ENCODE results near the gene PITPNB.
A peak's percentile ranks its signal among the peaks of the same experiment; 100 is the strongest.

The PITPNB gene

DNA sequence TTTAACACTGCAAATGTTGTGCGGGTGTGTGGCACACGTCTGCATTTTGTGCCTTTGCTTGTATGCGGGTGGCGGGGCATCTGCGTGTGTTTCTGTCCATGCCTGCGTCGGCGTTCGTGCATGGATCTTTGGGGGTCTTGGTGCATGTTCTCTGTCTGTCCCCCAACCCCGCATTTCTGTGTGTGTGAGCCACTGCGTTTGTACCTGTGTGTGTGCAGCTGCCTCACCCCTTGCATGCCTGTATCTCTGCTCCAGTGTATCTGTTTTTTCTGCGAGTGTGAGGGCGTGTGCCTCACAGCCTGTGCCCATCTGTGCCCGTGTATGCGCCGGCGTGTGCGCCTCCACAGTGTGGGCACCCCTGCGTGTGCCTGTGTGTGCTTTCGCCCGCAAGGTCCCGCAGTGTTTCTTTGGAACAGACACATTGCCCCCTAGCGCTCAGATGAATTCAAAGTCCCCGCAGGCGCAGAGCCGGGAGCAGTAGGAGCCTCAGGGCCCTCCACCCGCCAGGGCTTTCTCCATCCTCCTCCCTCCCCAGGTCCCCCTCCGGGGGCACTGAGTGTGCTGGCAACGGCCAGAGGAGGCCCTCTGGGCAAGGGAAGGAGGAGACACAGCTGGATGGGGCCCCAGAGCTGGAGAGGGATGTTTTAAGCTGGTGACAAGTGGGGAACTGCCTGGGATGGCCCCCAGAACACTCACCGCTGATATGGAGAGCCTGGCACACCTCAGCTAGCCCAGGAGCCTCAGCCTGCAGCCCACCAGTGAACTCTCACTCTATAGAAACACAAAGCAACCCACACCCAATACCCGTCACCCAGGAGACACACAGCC lies 114.4 kb downstream of the PITPNB start:
- H3K9ac ChIP-seq (ENCODE audit: low read length): no peak overlapping the region
- no peaks in the 10 kb centered on the region for H3K36me3 ChIP-seq (ENCODE audit: insufficient read depth, low read length)
- H3K27me3 ChIP-seq (ENCODE audit: control insufficient read depth in 1 of 2, insufficient read depth in 2 of 2, low read length in 2 of 2): peaks cover 0 to 19% of the 10 kb centered on the region in 2 donors
- H3K4me3 ChIP-seq (ENCODE audit: low read depth in 1 of 2, low read length in 2 of 2): no peak overlapping the region
- no peak overlapping the region for H3K27ac ChIP-seq (ENCODE audit: low read depth, low read length)
- no peaks in the 10 kb centered on the region for H3K9me3 ChIP-seq (ENCODE audit: low read length)
- peaks cover 10% of the 10 kb centered on the region for H3K4me1 ChIP-seq (ENCODE audit: insufficient read depth, low read length)

DNA sequence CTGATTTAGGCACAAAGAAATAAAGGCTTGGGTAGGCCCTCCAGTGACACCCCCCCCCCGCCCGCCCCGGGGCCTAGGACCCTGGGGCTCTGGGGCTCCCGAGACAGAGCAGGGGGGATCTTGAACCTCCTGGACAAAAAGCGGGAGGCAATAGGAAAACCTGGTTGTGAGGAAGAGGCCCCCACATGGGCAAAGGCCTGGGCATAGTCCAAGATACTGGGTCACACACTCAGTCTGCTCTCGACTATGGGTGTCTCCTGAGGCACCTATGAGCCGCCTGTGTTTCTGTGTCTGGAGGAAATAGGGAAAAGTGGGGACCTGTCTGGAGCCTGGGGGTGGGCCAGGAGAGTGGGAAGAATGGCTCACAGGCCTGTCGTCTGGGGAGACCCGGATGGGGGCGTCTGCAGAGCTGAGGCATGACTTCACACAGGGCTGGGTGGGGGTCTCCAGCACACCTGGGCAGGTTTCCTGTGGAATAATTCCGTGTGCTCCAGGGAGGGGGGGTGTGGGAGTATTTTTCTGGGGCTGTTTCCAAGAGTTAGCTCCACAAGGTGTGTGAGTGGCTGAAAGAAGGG lies 115.1 kb downstream of the PITPNB start:
- Histone ChIP-seq H3K27me3 (ENCODE audit: control insufficient read depth in 1 of 2, insufficient read depth in 2 of 2, low read length in 2 of 2) (peaks cover 0 to 26% of the 10 kb centered on the region in 2 donors), H3K36me3 (ENCODE audit: insufficient read depth, low read length) (no peaks in the 10 kb centered on the region), H3K4me1 (ENCODE audit: insufficient read depth, low read length) (peaks cover 7% of the 10 kb centered on the region), H3K4me3 (ENCODE audit: low read depth in 1 of 2, low read length in 2 of 2) (no peak overlapping the region), H3K9ac (ENCODE audit: low read length) (no peak overlapping the region), H3K27ac (ENCODE audit: low read depth, low read length) (no peak overlapping the region), H3K9me3 (ENCODE audit: low read length) (no peaks in the 10 kb centered on the region)

DNA sequence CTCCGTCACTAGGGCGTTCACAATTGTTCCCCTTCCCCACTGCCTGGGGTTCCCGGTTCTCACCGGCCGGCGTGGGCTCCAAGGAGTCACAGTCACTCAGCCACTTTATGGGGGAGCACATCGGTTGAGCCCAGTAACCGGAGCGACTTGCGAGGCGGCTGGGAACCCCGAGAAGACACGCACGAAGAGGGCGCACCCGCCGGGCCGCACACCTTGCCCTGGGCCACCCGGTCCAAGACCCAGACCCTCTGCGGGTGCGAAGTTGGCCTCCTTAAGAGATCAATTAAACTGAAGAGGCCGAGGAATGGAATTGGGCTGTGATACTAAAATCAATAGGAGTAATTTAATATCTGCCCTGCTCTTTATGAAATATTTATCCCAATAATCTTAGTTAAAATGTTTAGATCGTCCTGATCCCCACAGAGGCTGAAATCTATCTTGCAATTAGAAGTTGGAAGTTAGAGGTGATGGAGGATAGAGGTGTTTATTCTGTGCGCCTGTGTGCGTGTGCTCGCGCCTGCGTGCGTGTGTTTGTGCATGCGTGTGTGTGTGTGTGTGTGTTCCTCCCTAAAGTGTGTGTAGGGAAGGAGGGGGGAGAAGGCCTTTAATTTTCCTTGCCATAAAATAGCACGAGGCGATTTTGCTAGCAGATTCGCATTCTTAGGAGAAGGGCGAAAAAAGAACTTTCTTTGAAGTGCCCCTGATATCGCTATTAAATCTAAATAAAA lies 116.5 kb downstream of the PITPNB start:
- peaks cover 7% of the 10 kb centered on the region for H3K4me1 ChIP-seq (ENCODE audit: insufficient read depth, low read length)
- H3K27me3 ChIP-seq (ENCODE audit: control insufficient read depth in 1 of 2, insufficient read depth in 2 of 2, low read length in 2 of 2): peaks cover 0 to 37% of the 10 kb centered on the region in 2 donors
- peak overlapping the region; percentile 9 for H3K9ac ChIP-seq (ENCODE audit: low read length)

More for the DNA sequence above, 116.5 kb downstream of the PITPNB start:
- peak overlapping the region; percentile 68 to 89 for H3K4me3 ChIP-seq (ENCODE audit: low read depth in 1 of 2, low read length in 2 of 2)
- no peaks in the 10 kb centered on the region for H3K36me3 ChIP-seq (ENCODE audit: insufficient read depth, low read length)
- peak overlapping the region; percentile 58 for H3K27ac ChIP-seq (ENCODE audit: low read depth, low read length)
- H3K9me3 ChIP-seq (ENCODE audit: low read length): no peaks in the 10 kb centered on the region

All from muscle layer of colon (tissue), 2 donors.